Colonic mucosa (tissue), 4 donors: ENCODE measurements around the gene RAE1. TPM values are rescaled to one million over a fixed set of nuclear protein-coding genes. Genes with fewer than 3 reads are reported as not detected.
"Not testable (repeated sequence)": the region's sequence is repeated elsewhere in the genome, so short reads cannot be mapped to it uniquely, and the experiment has no call there.

ENCODE experiments used
- DNase-seq: peaks from one replicate; pipeline ENCODE4 v3.0.0-alpha.2; 2020
- H3K27ac ChIP-seq: fragments of 200-600 bp; one replicate; pipeline ENCODE4 v1.8.0; 2021
- H3K27me3 ChIP-seq: fragments of 200-600 bp; one replicate; pipeline ENCODE4 v1.8.0; 2021
- H3K36me3 ChIP-seq: fragments of 200-600 bp; one replicate; pipeline ENCODE4 v1.8.0; 2021
- H3K4me1 ChIP-seq: fragments of 200-600 bp; one replicate; pipeline ENCODE4 v1.8.0; 2021; ENCODE audit warnings: mild to moderate bottlenecking
- H3K4me3 ChIP-seq: fragments of 200-600 bp; one replicate; pipeline ENCODE4 v1.8.0; 2021
- H3K9ac ChIP-seq, 2 donors: one replicate each; pipeline ENCODE4 v1.7.0; 2013; ENCODE audit warnings: control low read depth in 2 of 2, low read depth in 2 of 2, low read length in 2 of 2
- H3K9me3 ChIP-seq: fragments of 200-600 bp; one replicate; pipeline ENCODE4 v1.8.0; 2021
- intact Hi-C: fragments of 100-400 bp; cut with DNase I; formaldehyde crosslinking; loops from one replicate; pipeline ENCODE4 v1.14.1; 2022
- total RNA-seq, 2 donors: library from RNA; stranded (reverse); fragmentation: NEBNext Ultra II Directional in 1 of 2; extraction: Animal tissue kit (Norgen Biotek cat#: 25700) in 1 of 2; gene quantifications; one replicate each; pipeline ENCODE4 v1.2.1, GENCODE V29; 2021
- TF ChIP-seq, protein P1 (sequence below): fragments of 200-600 bp; IDR thresholded peaks from one replicate; pipeline ENCODE4 v1.8.0; 2022; ENCODE audit warnings: antibody characterized with exemption, mild to moderate bottlenecking
- donor health status: healthy.
- donor health status: DM: no; HTN: no; CAD: no.
- donor health status: DM: no; HTN: no; CAD: no.

RAE1 gene
- total RNA-seq, 2 donors from 2014 or later = 20.3 to 29.3 TPM

DNA sequence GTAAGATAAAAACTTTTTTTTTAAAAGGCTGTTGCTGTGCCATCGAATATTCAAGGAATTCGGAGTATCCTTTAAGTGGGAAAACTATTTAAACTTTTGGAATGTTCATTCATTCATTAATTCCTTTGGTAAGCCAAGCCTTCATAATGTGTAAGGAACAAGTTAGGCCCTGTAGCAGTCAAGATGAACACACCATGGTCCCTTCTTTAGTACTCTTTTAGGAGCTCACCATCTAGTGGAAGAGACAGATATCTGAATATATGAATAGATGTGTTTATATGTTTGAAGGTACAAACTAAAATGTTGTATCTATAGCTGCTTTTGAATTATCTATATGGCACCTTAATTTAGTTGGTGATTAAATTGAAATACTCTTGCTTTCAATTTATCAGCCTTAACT lies 15.7 kb upstream of the RAE1 start:
- Histone ChIP-seq H3K4me1 (no peaks in the 10 kb centered on the region), H3K4me3 (no peak overlapping the region), H3K27ac (no peak overlapping the region), H3K9ac (no peak overlapping the region), H3K36me3 (no peaks in the 10 kb centered on the region), H3K27me3 (no peaks in the 10 kb centered on the region), H3K9me3 (no peaks in the 10 kb centered on the region)
- DNase-seq = no peak
- intact Hi-C loops = no loop called here
- TF ChIP-seq, protein P1, sequence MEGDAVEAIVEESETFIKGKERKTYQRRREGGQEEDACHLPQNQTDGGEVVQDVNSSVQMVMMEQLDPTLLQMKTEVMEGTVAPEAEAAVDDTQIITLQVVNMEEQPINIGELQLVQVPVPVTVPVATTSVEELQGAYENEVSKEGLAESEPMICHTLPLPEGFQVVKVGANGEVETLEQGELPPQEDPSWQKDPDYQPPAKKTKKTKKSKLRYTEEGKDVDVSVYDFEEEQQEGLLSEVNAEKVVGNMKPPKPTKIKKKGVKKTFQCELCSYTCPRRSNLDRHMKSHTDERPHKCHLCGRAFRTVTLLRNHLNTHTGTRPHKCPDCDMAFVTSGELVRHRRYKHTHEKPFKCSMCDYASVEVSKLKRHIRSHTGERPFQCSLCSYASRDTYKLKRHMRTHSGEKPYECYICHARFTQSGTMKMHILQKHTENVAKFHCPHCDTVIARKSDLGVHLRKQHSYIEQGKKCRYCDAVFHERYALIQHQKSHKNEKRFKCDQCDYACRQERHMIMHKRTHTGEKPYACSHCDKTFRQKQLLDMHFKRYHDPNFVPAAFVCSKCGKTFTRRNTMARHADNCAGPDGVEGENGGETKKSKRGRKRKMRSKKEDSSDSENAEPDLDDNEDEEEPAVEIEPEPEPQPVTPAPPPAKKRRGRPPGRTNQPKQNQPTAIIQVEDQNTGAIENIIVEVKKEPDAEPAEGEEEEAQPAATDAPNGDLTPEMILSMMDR = no peak

DNA sequence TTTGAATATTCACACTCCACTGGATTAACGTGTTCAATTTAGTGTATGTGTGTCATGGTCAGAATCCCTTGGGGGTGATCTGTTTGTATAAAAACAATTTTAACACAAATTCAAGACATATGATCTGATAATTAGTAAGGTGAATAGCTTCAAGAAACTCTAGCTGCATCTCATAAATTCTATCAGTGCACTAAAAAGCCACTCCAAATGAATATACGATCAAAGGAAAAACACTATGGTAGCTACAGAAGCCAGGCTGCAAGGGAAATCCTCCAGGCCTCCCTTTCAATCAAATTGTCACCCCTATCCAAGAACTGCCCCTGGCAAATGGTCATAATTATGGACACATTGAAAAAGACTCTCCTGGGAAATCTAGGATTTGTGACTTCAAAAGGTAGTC lies 9.4 kb upstream of the RAE1 start:
- no peak for DNase-seq
- no peak overlapping the region for H3K9ac ChIP-seq
- no peaks in the 10 kb centered on the region for H3K9me3 ChIP-seq
- H3K4me3 ChIP-seq = no peak overlapping the region
- no peaks in the 10 kb centered on the region for H3K36me3 ChIP-seq
- H3K27me3 ChIP-seq = no peaks in the 10 kb centered on the region
- no peaks in the 10 kb centered on the region for H3K4me1 ChIP-seq
- TF ChIP-seq, protein P1 = no peak
- H3K27ac ChIP-seq = no peak overlapping the region
- intact Hi-C loops = loop anchor here (10.0 kb wide), 1 partner anchor 787 kb away; no protein-coding TSS in a partner anchor

DNA sequence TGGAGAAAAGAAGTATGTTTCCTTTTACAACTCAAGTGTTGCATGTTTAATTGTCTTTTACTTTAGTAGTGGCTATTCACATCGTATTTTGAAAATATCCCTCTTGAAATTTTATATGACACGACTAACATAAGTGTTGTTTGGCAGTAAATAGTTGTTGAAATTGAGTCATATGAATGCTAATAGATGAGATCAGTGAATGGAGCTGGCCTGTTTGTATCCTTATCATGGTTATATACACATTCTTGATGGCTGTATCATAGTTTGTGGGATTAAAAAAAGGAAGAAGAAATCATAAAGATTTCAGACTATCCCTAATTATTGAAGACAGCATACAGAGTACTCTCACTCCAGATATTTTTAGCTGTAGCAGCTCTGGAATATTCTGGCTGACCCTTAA lies 8.2 kb upstream of the RAE1 start:
- Histone ChIP-seq H3K27me3 (no peaks in the 10 kb centered on the region), H3K27ac (no peak overlapping the region), H3K4me1 (no peaks in the 10 kb centered on the region), H3K9me3 (no peaks in the 10 kb centered on the region), H3K4me3 (no peak overlapping the region), H3K9ac (no peak overlapping the region), H3K36me3 (no peaks in the 10 kb centered on the region)
- no peak for DNase-seq
- intact Hi-C loops = loop anchor here (10.0 kb wide), 1 partner anchor 788 kb away; no protein-coding TSS in a partner anchor
- TF ChIP-seq, protein P1 = no peak

DNA sequence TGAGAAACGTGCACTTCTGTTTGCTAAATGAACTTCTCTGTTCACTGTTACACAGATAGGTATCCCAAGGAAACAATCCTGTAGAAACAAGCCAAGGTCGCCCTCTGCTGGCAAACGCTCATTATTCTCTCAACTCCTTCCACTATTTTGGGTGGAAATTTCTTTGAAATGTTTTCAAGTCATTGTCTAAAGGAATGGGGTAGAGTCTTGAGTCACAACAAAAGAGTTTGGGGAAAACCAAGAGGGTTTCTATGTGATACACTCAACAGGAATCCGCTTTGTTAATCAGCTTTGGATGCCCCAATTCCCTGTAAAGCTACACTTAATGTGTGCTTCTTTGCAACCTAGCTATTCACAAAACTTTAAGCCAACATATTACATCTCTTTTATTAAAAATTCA lies 4.6 kb upstream of the RAE1 start:
- Histone ChIP-seq H3K36me3 (no peaks in the 10 kb centered on the region), H3K27me3 (no peaks in the 10 kb centered on the region), H3K27ac (no peak overlapping the region), H3K4me3 (no peak overlapping the region), H3K9ac (no peak overlapping the region), H3K4me1 (no peaks in the 10 kb centered on the region), H3K9me3 (no peaks in the 10 kb centered on the region)
- DNase-seq = peak; percentile 81
- intact Hi-C loops = loop anchor here (2.0 to 10.0 kb wide), 2 partner anchors 256 to 792 kb away; no protein-coding TSS in a partner anchor
- TF ChIP-seq, protein P1 = peak; percentile 55

DNA sequence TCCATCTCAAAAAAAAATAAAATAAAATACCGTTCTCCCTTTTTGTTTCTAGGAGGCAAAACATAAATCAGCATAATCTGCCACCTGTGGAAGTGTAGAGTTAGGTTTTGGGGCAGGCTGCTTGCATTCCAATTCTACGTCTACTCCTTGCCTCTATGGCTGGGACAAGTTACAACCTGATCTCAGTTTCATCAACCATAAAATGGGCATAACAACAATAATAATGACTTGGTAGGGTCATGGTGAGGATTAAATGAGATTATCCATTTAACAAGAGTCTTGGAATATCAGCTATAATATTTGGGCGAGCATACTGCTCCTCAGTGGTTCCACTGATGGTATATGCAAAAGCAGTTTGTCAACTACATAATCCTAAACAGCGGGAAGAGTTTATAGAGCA lies 3.7 kb upstream of the RAE1 start:
- Histone ChIP-seq H3K9me3 (no peaks in the 10 kb centered on the region), H3K36me3 (no peaks in the 10 kb centered on the region), H3K4me1 (no peaks in the 10 kb centered on the region), H3K27me3 (no peaks in the 10 kb centered on the region), H3K4me3 (no peak overlapping the region), H3K9ac (no peak overlapping the region), H3K27ac (no peak overlapping the region)
- DNase-seq = no peak
- intact Hi-C loops = loop anchor here (2.0 to 10.0 kb wide), 2 partner anchors 257 to 793 kb away; no protein-coding TSS in a partner anchor
- TF ChIP-seq, protein P1 = no peak

DNA sequence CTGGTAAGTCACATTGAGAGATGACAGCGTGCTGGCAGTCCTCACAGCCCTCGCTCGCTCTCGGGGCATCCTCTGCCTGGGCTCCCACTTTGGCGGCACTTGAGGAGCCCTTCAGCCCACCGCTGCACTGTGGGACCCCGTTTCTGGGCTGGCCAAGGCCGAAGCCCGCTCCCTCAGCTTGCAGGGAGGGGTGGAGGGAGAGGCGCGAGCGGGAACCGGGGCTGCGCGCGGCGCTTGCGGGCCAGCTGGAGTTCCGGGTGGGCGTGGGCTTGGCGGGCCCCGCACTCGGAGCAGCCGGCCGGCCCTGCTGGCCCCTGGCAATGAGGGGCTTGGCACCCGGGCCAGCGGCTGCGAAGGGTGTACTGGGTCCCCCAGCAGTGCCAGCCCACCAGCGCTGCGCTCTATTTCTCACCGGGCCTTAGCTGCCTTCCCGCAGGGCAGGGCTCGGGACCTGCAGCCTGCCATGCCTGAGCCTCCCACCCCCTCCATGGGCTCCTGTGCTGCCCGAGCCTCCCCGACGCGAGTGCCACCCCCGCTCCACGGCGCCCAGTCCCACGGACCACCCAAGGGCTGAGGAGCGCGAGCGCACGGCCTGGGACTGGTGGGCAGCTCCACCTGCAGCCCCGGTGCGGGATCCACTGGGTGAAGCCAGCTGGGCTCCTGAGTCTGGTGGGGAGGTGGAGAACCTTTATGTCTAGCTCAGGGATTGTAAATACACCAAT lies 2.7 kb upstream of the RAE1 start:
- not testable (repeated sequence) for H3K27ac ChIP-seq, H3K4me3 ChIP-seq, H3K9me3 ChIP-seq, H3K9ac ChIP-seq, DNase-seq, H3K36me3 ChIP-seq, H3K4me1 ChIP-seq, H3K27me3 ChIP-seq
- intact Hi-C loops = loop anchor here (10.0 kb wide), 1 partner anchor 794 kb away; no protein-coding TSS in a partner anchor

DNA sequence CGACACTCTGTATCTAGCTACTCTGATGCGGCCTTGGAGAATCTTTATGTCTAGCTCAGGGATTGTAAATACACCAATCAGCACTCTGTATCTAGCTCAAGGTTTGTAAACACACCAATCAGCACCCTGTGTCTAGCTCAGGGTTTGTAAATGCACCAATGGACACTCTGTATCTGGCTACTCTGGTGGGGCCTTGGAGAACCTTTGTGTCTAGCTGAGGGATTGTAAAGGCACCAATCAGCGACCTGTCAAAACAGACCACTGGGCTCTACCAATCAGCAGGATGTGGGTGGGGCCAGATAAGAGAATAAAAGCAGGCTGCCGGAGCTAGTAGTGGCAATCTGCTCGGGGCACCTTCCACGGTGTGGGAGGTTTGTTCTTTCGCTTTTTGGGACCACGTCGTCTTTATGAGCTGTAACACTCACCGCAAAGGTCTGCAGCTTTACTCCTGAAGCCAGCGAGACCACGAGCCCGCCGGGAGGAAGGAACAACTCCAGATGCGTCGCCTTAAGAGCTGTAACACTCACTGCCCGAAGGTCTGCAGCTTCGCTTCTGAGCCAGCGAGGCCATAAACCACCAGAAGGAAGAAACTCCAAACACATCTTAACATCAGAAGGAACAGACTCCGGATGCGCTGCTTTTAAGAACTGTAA lies 2.0 kb upstream of the RAE1 start:
- not testable (repeated sequence) for H3K4me1 ChIP-seq, DNase-seq, H3K27me3 ChIP-seq, H3K4me3 ChIP-seq, H3K9me3 ChIP-seq, H3K9ac ChIP-seq, H3K36me3 ChIP-seq, H3K27ac ChIP-seq
- intact Hi-C loops = loop anchor here (10.0 kb wide), 1 partner anchor 794 kb away; no protein-coding TSS in a partner anchor
